Measurements from ENCODE around the gene PHF13.

GRCh38 chr1:6590046-6590445 is 23.5 kb upstream of the PHF13 start:
- TF ChIP-seq CTCF (IDR thresholded peaks at IDR 0.05; ENCODE audit: low read depth, low read length, missing input control) (no peak), ZBTB33 (IDR thresholded peaks at IDR 0.05) (no peak)

Measured in liver (tissue), 2 donors.